Activated CD4-positive, alpha-beta T cell treated with anti-CD3 and anti-CD28 coated beads for 36 hours (primary cell): Measurements from ENCODE around the gene TTC21A. TPM values are rescaled to one million over a fixed set of nuclear protein-coding genes. Genes with fewer than 3 reads are reported as not detected.

Experiments used
- microRNA-seq: library from miRNA; unstranded; fragments of <30 nt; microRNA quantifications from one replicate; pipeline ENCODE4 v1.2.0, GENCODE V29; 2021; ENCODE audit warnings: borderline replicate concordance
- total RNA-seq, 2 experiments: library from RNA; stranded (reverse); gene quantifications; one replicate each; pipeline ENCODE4 v1.2.3, GENCODE V29; 2021

TTC21A gene
- total RNA-seq, 2 experiments from 2014 or later, result 1.8 to 2.3 TPM

Small RNA genes within 50 kb of the gene (microRNA-seq; reads per million reads assigned to microRNA genes)
- not detected for gene MIR6822

Other genes starting within 250 kb of the TTC21A start
- gene SCN11A, start 55.7 kb upstream of the TTC21A start, total RNA-seq, result under 1 TPM; 0.07 to 0.09 TPM
- 10 to 100 TPM; 33.3 to 36.5 TPM for gene WDR48, start 55.7 kb upstream of the TTC21A start, total RNA-seq
- gene GORASP1, start 53 bp upstream of the TTC21A start, total RNA-seq, result 10 to 100 TPM; 23.0 to 23.8 TPM
- gene CSRNP1, start 45.9 kb downstream of the TTC21A start, total RNA-seq, result 10 to 100 TPM; 68.3 to 78.5 TPM
- 1 to 10 TPM; 1.4 to 2.2 TPM for gene XIRP1, start 84.9 kb downstream of the TTC21A start, total RNA-seq
- gene CX3CR1, start 172.4 kb downstream of the TTC21A start, total RNA-seq, result under 1 TPM; 0.14 to 0.16 TPM
- under 1 TPM; 0.75 to 0.77 TPM for gene CCR8, start 222.0 kb downstream of the TTC21A start, total RNA-seq